NCI-H524 (cell line): Measurements from ENCODE around the gene WNT3A.

ENCODE experiments used
- DNase-seq, 2 experiments: peaks; one replicate each; lab custom pipeline; 2025; lab: John Stamatoyannopoulos, UW

WNT3A gene

DNA sequence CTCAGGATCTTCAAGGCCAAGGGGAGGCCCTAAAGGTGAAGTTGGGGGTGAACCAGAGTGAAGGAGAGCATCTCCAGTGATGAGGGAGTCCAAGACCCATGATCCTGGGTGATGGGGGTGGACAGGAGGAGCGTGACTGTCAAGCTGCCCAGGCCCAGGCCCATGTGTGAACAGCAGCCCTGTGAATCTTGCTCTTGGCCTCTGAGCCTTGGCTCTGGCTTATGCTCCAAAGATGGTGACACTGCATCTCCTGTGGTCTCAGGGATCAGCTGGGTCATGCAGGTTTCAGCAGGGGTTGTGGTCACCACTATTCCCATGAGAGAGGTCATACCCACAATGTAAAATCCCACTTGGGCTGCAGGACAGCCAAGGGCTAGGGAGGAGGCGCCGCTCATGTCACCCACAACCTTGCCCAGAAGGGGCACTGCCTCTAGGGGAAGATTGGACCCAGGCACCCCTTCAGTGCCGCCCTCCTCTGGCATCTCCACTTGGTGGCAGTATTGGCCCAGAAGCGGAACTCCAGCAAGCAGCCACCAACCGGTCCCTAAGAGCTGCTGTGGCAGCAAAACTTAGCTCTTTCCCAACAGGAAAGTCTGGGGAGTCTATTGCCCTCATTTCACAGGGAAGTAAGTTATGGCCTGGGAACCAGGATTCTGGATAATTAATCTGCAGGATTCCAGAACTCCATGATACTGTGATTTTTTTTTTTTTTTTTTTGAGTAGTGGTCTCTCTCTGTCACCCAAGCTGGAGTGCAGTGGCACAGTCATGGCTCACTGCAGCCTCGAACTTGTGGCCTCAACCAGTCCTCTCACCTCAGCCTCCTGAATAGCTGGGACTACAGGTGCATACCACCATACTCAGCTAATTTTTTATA lies 7.5 kb upstream of the WNT3A start:
- peak; percentile 40 to 72 for DNase-seq

GRCh38 chr1:228000416-228000815 lies 6.4 kb upstream of the WNT3A start:
- no peak for DNase-seq

GRCh38 chr1:228000836-228001563 lies 5.8 kb upstream of the WNT3A start:
- no peak for DNase-seq

GRCh38 chr1:228001738-228002535 lies 4.9 kb upstream of the WNT3A start:
- no peak for DNase-seq

DNA sequence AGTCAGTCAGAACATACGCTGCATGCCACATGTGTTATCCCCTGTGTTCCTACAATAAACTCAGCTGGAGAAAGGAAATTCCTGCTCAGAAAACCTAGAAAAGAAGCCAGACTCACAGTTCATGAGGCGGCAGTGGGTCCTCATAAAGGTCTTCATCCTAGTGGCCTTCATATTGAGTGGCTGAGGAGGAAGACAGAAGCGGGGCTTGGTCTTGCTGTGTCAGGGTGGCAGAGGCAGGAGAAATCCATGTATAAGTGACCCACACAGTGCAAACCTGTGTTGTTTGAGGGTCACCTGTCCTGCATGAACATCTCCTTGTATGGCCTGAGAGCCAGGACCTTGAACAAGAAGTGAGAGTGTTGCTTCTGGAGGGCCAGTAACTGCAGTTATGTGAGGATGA lies 4.0 kb upstream of the WNT3A start:
- no peak for DNase-seq

GRCh38 chr1:228003461-228004330 lies 3.1 kb upstream of the WNT3A start:
- no peak for DNase-seq

- DNase-seq = peak in 1 of 2 experiments; percentile 30
These were observed 2.4 kb upstream of the WNT3A start for GRCh38 chr1:228004331-228004855.

DNA sequence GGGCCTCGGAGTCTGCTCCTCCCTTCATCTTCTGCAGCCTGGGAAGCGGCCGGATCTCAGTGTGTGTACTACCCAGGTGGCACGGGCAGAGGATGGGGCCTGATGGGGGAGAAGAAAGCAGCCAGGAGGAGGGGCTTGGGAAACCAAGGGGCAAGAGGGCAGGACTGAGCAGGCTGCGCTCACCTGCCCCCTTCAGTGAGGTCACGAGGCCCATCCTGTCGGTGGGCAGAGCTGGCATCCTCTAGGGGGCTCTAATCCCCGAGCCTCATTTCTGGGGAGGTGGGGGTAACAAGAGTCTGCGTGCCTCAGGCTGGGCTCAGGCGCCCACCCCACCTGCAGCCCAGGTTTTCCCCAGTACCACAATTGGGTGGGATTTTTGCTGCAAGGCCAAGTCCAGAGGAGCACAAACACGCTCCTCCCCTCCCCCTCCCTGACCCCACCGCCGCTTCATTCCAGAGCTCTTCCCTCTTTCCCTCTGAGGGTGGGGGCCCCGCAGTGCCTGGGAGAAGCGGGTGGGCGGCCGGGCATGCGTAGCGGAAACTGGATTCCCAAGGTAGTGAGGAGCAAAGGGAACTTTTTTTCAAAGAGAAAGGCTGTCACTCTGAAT lies 1.8 kb upstream of the WNT3A start:
- DNase-seq = no peak

DNA sequence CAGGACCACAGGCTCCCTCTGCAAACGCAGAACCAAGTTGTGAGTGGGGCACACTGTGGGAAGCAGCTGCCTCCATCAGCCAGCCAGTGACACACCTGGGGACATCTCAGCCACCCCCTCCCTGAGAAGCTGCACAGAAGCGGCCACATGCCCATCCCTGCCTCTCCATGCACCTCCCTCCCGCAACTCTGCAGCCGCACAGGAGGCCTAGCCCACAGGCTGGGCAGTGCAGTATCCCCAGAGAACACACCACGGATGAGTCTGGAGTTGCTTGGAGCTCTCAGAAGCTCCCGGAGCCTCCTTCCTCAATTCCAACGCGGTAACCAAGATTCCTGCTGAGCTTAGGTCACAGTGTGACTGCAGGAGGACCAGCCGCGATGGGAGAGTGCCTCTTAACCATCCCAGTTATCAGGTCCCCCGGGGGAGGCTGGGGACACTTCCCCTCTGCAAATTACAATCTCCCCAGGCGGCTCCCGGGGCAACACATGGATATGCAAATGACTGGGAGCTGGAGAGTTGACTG lies 1.2 kb upstream of the WNT3A start:
- no peak for DNase-seq

DNA sequence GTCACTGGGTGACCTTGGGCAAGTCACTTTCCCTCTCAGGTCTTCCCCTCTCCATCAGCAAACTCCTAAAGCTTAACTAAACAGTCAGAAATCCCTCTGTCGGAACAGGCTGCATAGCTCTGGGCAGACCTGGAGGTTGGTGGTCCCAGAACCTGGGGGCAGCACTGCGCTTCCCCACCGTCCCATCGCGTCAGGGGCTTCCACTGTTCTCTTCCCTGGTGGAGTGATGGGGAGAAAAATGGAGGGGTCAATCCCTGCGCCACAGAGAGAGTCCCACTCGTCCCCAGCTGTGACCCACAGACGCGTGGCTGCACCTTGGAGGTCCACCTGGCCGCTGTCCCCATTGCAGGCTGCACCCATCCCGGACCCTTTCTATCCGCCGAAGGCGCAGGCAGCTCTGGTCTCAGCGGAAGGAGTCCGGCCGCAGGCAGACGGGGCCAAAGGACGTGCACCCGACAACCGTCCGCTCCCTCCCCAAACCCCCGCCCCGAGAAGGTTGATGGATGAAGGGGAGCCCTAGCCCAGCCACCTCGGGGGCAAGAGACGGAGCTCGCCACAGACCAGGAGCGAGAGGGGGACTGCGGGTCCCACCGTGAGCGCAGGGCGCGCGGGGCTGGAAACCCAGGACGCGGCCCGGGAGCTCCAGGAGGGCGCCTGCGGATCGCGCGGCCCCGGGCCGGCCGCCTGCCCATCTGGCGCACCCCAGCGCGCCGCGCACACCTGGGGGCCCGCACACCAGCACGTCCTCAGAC lies 588 bp upstream of the WNT3A start:
- DNase-seq = peak in 1 of 2 experiments; percentile 24

GRCh38 chr1:228007049-228007800 lies 427 bp downstream of the WNT3A start:
- DNase-seq = peak in 1 of 2 experiments; percentile 14

- peak in 1 of 2 experiments; percentile 7 for DNase-seq
These were observed 1.1 kb downstream of the WNT3A start for GRCh38 chr1:228007801-228008341.

GRCh38 chr1:228008391-228009115 lies 1.8 kb downstream of the WNT3A start:
- peak in 1 of 2 experiments; percentile 17 for DNase-seq

- DNase-seq = no peak
These were observed 2.5 kb downstream of the WNT3A start for GRCh38 chr1:228009116-228009827.

DNA sequence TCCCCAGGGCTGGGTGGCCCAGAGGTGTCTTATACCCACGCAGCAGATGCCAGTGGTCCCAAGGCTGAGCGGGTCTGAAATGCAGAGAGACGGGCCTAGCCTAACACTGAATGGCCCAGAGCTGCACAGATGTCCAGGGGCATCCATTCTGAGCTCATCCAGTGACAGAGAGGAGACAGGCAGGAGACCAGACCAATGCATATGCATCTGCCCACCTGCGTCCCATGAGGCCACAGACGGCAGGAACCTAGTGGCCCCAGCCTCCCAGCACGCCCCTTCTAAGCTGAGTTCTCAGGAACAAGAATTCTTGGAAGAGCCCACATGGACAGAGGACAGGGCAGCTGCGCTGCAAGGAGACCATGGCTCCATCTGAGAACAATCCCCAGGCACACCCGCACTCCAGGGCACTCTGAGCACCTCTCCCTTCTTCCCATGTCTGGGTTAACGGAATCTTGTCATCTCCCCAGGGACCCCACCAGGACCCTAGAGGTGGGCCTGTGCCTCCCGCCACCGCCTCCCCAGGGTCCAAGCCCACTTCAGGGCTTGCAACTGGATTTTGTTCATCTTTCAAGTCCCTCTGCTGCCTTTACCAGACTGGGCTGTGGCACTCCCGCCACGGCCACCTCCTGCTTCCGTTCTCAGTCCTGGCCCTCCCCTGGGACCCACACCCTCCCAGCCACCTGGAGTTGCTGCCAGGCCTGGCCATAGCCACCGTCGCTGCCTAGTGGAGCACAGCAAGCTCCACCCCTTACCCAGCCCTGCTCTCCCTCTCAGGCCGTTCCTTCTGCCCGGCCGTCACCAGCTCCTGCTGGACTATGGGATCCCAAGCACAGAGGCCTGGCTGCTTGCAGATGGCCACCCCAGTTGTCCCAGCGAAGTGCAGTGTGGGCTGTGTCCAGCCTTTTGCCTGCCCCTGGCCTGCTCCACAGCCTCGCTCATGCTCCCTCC lies 3.3 kb downstream of the WNT3A start:
- DNase-seq = peak; percentile 41 to 76

GRCh38 chr1:228010921-228011320 lies 4.1 kb downstream of the WNT3A start:
- no peak for DNase-seq
